HG03469 (cell line): Measurements from ENCODE around the gene CRIP2.

Experiments used
- ATAC-seq: cut with Tn5 transposase; IDR thresholded peaks from one replicate; pipeline ENCODE4 v1.9.1; 2021; ENCODE audit warnings: mild to moderate bottlenecking, moderate library complexity, moderate number of reproducible peaks; ENCODE audit not compliant: unreplicated experiment

The CRIP2 gene

DNA sequence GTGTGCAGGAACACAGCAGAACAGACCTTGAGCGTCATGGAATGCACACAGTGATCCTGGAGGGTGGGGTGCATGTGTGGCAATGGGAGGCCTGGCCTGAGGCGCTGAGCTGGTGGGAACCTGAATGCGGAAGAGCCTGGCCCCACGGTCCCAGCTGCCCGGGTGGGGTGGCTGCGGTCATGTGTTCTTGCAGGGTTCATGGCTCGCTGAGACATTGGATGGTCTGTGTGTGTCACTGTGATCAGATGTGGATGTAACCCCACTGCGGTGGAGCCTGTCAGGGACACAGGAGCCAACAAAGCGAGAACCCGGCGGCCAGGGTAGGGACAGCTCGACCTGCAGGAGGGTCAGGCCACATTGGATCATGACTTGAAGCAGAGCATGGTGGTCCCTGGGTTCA, 31.8 kb upstream of the CRIP2 start:
- ATAC-seq, result no peak

- no peak for ATAC-seq
These were observed 29.8 kb upstream of the CRIP2 start for GRCh38 chr14:105444859-105445258.

GRCh38 chr14:105445290-105445689, 29.3 kb upstream of the CRIP2 start:
- no peak for ATAC-seq

GRCh38 chr14:105445901-105446845, 28.4 kb upstream of the CRIP2 start:
- ATAC-seq, result no peak

DNA sequence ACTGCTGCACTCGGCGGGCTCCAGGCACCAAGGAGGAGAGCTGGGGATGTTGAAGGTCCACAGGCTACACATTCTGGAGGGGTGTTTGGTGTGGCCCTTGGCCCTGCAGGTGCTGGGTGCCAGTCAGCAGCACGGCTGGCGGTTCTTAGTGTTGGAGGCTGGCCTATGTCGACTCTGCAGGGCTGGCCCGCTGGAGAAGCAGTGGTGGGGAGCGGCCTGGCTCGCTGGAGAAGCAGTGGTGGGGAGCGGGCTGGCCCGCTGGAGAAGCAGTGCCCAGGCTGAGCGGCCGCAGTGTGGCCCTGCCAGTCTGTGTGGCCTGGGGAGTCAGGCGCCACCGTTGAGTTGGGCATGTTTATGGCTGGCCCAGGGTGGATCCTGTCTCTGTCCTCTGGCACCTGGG, 27.6 kb upstream of the CRIP2 start:
- no peak for ATAC-seq

DNA sequence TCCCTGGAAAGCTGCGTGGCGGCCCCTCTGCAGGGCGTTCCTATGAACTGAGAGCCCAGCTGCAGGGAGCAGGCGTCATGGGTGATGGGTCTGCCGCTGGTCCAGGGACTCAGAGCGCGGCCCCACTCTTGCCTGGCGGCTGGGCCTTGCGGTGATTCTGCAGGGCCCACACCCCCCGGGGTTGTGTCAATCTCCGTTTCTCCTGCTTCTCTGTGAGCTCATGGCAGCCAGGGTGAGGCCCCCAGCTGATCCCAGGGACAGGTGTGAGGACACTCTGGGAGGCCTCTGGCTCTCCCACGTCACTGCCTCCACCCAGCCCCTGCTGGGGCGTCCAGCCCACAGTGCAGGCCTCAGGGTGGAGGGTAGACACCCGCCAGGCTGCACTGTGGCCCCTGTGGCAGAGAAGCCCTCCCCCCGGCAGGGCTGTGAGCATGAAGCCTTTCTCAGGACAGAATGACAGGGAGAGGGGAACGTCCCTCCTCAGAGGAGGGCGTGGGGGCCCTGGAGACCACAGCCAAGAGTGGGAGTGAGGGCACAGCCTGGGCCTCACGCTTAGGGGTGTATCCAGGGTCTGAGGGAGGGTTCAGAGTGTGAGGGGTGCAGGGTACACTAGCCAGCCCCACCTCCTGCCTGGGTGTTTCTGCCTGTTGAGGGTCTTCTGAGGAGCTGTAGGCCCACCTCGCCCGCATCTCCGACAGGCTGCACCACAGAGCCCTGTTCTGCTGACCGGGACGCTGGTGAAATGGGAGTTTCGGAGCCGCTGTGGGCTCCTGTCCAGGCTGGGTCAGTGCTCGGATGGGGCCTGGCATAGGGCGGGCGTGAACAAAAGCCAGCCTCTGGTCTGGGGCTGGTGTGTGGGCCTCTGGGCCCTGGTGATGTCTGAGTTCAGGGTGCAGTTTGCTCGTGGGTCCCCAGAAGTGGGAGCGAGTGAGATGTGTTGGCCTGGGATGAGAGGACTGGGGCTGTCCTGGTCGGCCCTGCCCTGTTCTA, 26.7 kb upstream of the CRIP2 start:
- no peak for ATAC-seq

GRCh38 chr14:105448706-105449111, 25.9 kb upstream of the CRIP2 start:
- no peak for ATAC-seq

DNA sequence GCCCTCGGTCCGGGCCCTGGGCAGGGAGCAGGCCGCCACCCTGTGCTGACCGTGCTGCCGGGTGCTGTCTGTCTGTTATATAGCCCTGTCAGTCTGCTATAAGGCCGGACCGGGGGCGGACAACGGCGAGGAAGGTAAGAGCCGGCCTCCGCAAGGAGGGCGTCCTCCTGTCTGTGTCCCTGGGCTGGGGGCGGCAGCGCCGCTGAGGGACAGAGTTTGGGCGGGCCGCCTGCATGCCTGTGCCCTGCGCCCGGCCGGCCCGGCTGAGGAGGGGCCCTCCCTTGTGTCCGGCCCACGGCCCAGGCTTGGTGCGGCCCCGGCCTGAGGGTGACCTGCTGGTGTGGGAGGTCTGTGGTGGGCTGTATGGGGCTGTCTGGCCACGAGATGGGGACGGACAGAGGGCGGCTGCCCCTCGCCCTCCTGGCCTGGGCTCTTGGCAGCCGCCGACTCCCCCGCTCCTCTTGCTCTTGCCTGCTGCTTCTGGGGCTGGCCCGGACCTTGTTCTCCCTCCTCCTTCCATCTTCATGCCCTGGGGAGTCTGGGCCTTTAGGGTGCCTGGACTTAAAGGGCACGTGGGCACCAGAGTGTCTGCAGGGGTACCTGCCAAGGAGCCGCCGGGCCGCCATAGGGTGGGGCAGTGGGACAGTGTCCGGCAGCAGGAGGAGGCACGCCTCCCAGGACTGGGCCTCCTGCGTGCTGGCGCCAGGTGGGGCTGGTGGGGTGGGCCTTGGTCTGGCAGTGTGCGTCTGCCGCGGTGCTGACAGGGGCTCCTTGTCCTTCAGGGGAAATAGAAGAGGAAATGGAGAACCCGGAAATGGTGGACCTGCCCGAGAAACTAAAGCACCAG, 25.1 kb upstream of the CRIP2 start:
- ATAC-seq, result no peak

- ATAC-seq, result no peak
These were observed 24.5 kb upstream of the CRIP2 start for GRCh38 chr14:105450123-105450505.

DNA sequence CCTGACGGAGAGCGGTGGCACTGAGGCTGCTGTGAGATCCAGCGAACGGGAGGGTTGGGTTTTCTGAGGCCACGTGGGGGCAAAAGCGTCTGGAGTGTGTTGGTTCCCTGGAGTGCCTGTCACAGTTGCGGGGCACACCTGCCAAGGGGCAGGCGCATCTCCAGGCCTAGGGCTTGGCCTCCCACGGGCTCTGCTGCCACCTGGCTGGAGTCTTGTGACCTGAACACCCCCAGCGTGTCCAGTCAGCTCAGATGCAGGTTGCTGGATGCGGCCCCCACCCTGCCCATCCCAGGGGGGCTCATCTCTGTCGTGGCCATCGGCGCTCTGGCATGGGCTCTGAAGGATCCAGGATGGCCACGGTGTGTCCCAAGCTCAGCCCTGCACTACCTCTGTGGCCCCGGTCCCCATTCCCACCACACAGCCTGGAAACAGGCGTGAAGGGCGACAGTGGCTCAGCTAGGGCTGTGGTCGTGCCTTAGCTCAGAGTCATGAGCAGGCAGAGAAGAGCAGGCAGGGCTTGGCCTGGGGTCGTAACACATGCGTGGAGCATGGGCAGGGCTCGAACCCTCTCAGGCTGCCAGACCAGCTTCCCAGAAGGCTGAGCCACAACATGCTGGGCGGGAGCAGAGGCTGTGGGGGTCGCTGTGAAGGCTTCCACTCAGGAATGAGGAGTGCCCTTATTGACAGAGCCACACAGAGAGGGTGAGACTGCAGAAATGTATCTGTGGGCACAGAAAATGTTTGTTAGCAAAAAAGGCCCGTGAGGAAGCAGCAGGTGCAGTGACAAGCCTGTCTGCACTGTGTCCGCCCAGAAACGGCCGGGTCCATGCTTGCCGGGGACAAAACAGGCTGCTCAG, 23.5 kb upstream of the CRIP2 start:
- no peak for ATAC-seq

DNA sequence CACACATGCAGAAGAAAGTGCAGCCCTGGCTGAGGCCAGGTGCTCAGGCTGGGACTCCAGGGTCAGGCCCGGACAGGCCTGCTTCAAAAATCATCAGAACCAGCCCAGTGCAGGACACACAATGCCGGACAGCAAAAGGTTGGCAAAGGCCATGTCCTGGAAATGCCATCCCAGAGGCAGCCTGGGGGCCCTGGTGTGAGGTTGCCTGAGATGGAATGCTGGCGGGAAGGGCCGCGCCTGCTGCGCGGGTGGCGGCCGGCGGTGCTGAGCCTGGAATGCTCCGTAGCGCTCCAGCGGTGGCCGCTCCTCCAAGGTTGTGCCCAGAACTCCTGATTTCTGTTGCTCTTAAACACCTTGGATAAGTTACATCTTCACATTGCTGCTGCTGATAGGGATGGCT, 21.7 kb upstream of the CRIP2 start:
- ATAC-seq, result no peak

DNA sequence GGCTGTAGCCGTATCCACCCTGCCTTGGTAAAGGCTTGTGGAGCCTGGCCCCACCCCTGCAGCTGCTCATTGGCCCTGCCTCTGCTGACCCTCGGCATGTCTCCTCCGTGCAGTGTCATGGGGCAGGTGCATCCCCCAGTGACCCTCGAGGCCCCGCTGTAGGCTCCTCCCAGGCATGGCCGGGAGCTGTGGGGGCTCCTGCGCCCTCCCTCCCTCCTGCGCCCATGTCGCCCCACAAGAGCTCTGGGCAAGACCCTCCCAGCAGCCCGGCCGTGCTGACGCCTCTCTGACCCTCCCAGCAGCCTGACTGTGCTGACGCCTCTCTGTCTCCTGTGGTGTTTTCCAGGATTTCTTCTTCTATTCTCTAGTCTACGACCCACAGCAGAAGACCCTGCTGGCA, 20.8 kb upstream of the CRIP2 start:
- ATAC-seq, result no peak

DNA sequence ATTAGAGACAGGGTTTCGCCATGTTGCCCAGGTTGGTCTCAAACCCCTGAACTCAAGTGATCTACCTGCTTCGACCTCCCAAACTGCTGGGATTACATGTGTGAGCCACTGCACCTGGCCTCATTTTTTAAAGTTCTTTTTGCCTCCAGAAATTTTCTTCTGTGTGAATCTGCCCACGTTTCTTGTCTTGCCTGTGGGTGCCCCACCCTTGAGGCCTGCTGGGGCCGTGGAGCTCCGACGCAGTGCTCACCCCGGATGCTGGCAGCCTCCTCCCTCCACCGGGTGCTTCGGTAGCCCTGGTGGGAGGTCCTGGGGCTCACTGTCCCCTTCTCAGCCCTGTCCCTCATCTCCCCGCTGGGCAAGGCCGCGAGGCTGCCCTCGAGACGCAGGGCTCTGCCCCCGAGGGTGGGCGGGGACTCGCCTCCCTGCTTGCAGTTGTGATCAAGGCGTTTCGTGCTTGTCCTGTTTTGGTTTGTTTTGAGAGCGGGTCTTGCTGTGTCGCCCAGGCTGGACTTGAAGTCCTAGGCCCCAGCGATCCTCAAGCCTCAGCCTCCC, 19.5 kb upstream of the CRIP2 start:
- no peak for ATAC-seq

DNA sequence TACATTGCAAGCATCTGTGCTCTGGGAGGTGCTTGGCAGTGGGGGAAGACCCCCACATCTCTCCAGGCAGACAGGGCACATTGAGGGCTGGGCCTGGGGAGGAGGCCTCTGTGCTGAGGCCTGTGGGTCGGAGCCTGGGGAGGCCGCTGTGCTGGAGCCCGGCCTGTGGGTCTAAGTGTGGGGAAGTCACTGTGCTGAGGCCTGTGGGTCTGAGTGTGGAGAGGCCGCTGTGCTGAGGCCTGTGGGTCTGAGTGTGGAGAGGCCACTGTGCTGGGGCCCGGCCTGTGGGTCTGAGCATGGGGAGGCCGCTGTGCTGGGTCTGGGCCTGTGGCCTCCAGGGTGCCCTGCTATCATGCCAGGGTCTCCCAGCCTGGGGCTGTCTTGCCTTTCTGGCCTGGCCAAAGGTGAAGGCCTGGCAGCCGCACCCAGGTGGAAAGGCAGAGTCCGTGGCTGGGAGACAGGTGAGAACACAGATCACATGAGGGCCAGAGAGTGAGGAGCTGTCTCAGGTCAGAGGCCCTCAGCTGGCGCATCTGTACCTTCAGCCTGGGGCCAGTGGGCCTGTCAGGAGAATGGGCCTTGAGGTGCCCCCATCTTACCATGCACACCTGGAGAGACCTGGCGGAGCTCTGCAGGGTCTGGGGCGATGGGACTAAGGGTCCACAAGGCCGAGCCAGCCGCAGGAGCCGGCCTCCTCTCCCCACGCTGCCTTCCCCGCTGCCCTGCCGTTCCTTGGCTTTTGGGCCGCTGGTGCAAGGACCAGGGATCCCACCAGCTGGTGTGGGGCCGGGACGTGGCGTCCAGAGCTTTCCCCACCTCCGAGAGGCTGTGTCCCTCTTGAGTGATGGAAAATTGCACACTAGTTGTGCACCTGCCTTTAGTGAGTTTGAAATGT, 18.6 kb upstream of the CRIP2 start:
- no peak for ATAC-seq

DNA sequence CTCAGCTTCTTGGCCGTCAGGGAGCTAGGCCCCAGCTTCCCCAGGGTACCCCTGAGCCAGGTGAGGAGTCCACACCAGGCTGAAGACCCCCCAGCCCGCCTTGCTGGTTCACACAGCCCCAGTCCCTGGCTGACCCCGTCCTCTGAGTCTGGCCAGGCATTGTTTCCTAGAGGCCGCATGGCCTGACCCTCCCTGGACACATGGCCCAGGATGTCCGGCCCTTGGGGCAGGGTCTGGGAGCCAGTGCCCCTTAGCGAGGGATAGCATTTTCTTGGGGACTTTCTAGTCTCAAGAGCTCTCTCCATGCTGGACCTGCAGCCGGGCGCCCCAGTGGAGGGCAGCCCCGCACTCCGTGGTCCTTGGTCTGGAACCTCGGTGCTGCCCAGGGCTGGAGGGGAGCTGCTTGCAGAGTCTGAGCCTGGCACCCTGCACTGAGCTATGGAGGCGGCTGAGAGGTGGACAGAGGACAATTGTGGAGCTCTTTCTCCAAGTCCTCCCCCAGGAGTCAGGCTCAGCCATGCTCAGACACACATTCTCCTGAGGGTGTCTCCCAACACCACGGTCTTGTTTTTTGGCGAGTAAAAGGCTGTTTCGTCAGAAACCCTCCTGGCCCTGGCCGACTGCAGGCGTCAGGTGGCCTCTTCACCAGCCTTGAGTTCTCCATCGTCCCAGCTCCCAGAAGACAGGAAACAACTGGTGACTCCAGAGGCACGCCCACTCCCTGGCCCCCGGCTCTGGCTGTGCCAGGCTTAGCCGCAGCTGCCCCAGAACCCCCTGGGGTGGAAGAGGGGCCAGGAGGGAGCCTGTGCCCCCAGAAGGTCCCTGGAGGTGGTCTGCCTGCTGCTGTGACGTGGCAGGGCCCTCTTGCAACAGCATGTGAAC, 17.6 kb upstream of the CRIP2 start:
- ATAC-seq, result no peak

DNA sequence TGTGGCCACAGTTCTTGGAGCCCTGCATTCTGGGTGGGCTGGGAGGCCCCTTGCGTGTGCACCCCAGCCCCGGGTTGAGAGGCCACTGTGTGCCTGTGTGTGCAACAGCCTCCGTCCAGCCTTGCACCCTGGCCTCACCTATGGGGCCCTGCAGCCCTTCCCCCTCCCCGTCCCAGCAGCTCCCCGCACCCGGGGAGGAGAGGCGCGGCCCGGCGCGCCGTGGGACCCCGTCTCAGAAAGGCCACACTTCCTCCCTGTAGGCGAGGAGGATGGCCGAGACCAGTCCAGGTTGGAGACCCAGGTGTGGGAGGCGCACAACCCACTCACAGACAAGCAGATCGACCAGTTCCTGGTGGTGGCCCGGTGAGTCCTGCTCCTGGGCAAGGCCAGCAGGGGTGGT, 16.6 kb upstream of the CRIP2 start:
- ATAC-seq, result no peak

DNA sequence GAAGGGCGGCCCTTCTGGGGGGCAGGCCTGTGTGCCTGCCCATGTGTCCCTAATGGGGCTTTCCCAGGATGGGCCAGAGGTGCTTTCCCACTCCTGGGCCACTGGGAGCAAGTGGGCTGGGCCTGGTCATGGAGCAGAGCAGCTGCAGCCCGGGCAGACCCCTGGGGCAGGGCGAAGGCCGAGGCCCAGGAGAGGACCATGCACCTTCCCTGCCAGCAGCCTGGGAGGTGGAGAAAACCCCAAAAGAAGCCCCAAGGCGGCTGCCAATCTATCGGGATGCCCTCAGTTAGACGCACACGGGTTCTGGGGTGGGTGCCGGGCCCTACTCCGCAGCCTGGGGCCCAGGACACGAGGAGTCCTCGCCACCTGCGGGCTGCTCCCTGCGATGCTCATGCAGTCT, 16.1 kb upstream of the CRIP2 start:
- ATAC-seq, result no peak

DNA sequence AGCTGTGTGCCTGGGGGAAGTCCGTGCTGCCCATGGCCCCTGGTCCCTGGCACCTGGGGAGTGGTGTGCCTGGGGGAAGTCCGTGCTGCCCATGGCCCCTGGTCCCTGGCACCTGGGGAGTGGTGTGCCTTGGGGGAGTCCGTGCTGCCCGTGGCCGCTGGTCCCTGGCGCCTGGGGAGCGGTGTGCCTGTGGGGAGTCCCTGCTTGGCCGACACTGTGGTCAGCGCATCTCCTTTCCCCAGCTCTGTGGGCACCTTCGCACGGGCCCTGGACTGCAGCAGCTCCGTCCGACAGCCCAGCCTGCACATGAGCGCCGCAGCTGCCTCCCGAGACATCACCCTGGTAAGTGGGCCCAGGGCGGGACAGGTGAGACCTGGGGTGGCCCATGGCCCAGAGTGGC, 14.5 kb upstream of the CRIP2 start:
- no peak for ATAC-seq
